WI38 (cell line): ENCODE results near the gene AUNIP.

Source experiments
- H3K4me3 ChIP-seq: 2 replicates; pipeline ENCODE4 v1.5.1; 2011; ENCODE audit warnings: low read depth, mild to moderate bottlenecking, control low read depth, low read length
- CTCF ChIP-seq: IDR thresholded peaks from 2 replicates; pipeline ENCODE4 v1.5.1; 2012; ENCODE audit warnings: low read depth, mild to moderate bottlenecking, control low read depth, low read length

AUNIP gene

DNA sequence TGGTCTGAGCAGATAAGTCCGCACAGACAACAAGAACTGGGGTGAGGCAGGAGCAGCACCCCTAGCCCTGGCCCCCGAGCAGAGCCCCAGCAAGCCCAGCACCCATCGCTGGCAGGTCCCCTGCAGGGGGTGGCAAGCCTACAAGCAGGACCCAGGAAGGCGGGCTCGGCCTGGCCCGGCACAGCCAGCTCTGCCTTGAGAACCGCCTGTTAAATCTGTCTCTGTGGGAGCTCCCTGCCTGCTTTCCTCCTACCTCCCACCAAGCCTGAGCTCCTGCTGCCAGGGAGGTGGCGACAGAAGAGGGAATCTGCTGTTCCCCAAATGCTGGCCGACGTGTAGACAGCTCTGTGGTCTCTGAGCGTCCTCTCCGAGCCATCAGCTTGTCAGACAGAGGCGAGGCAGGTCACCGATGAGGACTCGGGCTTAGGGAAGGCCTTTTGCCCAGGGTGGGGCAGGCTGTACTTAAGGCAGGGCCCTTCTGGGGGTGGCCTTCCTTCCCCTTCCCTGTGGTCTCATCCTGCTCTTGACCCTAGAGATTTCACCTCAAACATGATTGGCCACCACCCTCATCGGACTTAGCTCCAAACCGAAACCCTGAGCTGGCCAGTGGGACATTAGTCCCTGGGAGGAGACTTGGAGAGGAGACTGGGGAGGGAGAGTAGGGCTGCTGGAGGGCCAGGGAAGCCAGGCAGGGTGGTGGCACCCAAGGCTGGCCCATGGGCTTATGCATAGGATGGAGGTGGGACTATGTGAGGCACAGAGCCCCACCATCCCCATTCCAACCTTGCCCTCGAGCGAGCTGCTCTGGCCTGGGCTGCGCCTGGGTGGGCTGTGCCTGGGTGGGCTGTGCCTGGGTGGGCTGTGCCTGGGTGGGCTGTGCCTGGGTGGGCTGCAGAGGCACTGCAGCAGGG is 51.5 kb downstream of the AUNIP start:
- H3K4me3 ChIP-seq, result no peak overlapping the region
- no peak for TF ChIP-seq CTCF

GRCh38 chr1:25806418-25806817 is 52.8 kb downstream of the AUNIP start:
- no peak for TF ChIP-seq CTCF
- H3K4me3 ChIP-seq, result no peak overlapping the region

DNA sequence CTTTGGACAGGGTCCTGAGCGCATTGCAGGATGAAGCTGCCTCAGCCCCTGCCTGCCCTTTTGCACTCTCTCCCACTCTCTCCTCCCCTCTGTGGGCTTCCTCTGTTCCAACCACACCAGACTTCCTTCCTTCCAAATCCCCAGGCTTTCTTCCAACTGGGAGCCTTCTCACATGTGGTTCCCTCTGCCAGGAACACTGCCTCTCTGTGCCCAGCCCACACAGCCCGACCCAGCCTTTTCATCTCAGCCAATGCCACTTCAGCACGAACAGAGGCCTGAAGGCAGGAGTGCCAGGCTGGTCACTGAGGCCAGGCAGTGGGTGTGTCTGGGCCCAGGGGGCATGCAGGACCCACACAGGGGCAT is 53.4 kb downstream of the AUNIP start:
- TF ChIP-seq CTCF, result no peak
- H3K4me3 ChIP-seq, result no peak overlapping the region

DNA sequence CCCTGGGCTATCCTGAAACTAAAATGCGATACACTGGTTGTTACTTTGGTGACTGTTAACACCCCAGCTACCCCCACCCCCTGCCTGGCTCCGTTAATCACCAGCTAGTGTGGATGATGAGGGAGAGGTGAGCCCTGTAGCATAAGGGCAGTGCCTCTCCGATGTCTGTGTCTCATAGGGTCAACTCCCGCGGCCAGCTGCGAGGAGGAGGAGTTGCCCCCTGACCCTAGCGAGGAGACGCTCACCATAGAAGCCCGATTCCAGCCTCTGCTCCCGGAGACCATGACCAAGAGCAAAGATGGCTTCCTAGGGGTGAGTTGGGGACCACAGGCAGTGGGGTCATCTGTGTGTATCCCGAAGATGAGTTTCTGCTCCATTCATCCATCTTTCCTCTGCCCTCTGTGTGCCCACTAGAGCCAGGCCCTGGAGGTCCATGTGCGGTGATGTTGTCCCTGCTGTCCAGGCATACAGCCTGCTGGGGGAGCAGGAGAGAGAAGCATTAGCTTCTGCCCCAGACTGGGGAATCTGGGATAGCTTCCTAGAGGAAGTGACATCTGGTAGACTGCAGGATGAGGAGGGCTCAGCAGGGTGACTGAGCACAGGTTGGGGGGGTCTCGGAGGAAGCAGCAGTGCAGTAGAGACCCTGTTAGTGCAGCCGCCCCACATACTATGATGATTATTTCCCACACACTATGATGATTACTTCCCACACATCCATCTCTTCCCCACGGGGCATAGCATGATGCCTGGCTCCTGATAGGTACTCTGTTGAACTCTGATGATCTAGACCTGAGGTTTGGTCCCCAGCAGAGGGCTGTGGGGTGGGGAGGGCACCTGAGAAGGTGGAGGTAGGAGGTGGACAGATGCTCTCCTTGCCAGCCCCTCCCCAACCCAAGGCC is 54.0 kb downstream of the AUNIP start:
- no peak overlapping the region for H3K4me3 ChIP-seq
- no peak for TF ChIP-seq CTCF

- TF ChIP-seq CTCF, result no peak
- H3K4me3 ChIP-seq, result no peak overlapping the region
Observed at GRCh38 chr1:25804244-25804963, 54.9 kb downstream of the AUNIP start.

DNA sequence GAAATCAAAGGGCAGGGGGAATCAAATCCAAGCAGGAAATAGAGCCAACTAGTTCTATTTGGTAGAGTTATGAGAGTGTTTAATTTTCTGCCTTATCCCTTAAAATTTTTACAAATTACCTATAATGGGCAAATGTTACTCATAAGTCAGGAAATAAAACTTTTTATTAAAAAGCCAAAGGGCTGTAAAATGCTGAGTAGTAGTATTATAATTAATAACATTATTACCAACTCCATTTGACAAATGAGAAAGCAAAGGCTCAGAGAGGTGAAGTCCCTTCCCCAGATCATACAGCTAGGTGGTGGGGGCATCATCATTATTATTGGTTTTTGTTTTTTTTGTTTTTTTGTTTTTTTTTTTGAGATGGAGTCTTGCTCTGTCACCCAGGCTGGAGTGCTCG is 55.9 kb downstream of the AUNIP start:
- no peak overlapping the region for H3K4me3 ChIP-seq
- TF ChIP-seq CTCF, result no peak

DNA sequence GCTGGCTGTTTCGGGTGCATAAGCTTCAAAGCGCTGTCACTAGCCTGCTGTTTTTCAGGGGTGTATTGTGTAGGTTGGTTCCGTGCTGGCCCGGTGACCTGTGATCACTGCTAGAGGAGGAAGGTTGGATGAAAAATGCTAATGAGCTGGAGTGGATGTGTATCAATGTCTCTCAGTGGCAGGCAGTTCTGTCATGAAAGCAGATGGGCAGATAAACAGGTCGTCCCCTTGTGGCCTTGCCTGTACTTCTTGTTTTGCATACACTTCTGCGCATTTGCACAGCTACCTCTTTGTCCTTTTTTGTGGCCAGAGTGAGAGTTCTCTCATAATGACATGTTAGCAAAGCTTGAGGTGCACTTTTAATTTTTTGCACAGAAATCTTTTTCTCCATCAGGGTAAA is 56.3 kb downstream of the AUNIP start:
- no peak overlapping the region for H3K4me3 ChIP-seq
- TF ChIP-seq CTCF, result no peak
